Thyroid gland (tissue), 4 donors: ENCODE data around the gene PLA2G6.

Experiments used
- CTCF ChIP-seq, 6 experiments: fragments of 200-600 bp in 3 of 6; fragments of 450-650 bp in 3 of 6; sonication (generic) in 3 of 6; IDR thresholded peaks; one replicate each; pipeline ENCODE4 v1.5.1; 2016 to 2019; ENCODE audit warnings: antibody characterized with exemption in 6 of 6, mild to moderate bottlenecking in 2 of 6, inconsistent platforms in 1 of 6, moderate library complexity in 1 of 6
- POLR2A ChIP-seq, 2 donors: fragments of 450-650 bp; IDR thresholded peaks; one replicate each; pipeline ENCODE4 v1.6.1; 2017; ENCODE audit warnings: antibody characterized with exemption in 2 of 2, mild to moderate bottlenecking in 2 of 2, moderate library complexity in 1 of 2

- TF ChIP-seq CTCF (IDR thresholded peaks at IDR 0.05) (no peak), POLR2A (IDR thresholded peaks at IDR 0.05) (no peak)
These were observed 103.4 kb downstream of the PLA2G6 start for GRCh38 chr22:38078046-38078840.
